GM23338 (cell line): ENCODE data around the gene NDOR1. TPM values are rescaled to one million over a fixed set of nuclear protein-coding genes. Genes with fewer than 3 reads are reported as not detected.

Experiments
- ATAC-seq: fragments of 200-7000 bp; cut with Tn5 transposase; 3 replicates; pipeline ENCODE4 v1.9.1; 2020
- DNase-seq: peaks from one replicate; pipeline ENCODE4 v3.0.0-alpha.2; 2015; ENCODE audit warnings: low spot score
- H2AFZ ChIP-seq: fragments of 200-600 bp; sonication (generic); 2 replicates; pipeline ENCODE4 v1.8.0; 2016; ENCODE audit warnings: antibody characterized with exemption, mild to moderate bottlenecking, moderate library complexity
- H3F3A ChIP-seq: fragments of 200-600 bp; sonication (generic); replicated peaks from 2 replicates; pipeline ENCODE4 v1.8.0; 2017; ENCODE audit warnings: antibody characterized with exemption, mixed run types, low read depth
- H3K27ac ChIP-seq: fragments of 200-600 bp; sonication (generic); 2 replicates; pipeline ENCODE4 v1.6.1; 2016; ENCODE audit warnings: low read depth
- H3K27me3 ChIP-seq: fragments of 200-600 bp; sonication (generic); 2 replicates; pipeline ENCODE4 v1.8.0; 2016; ENCODE audit warnings: mild to moderate bottlenecking, mixed run types, moderate library complexity; ENCODE audit not compliant: insufficient read depth
- H3K36me3 ChIP-seq: fragments of 200-600 bp; sonication (generic); 2 replicates; pipeline ENCODE4 v1.8.0; 2016; ENCODE audit warnings: mild to moderate bottlenecking; ENCODE audit not compliant: insufficient read depth
- H3K4me1 ChIP-seq: fragments of 200-600 bp; sonication (generic); 2 replicates; pipeline ENCODE4 v1.8.0; 2016; ENCODE audit warnings: mild to moderate bottlenecking, moderate library complexity; ENCODE audit not compliant: insufficient read depth
- H3K4me2 ChIP-seq: fragments of 200-600 bp; sonication (generic); 2 replicates; pipeline ENCODE4 v1.7.1; 2017; ENCODE audit warnings: mixed run types
- H3K4me3 ChIP-seq: fragments of 200-600 bp; sonication (generic); 2 replicates; pipeline ENCODE4 v1.6.1; 2016; ENCODE audit warnings: mixed run types
- H3K79me2 ChIP-seq: fragments of 200-600 bp; sonication (generic); replicated peaks from 2 replicates; pipeline ENCODE4 v1.8.0; 2017; ENCODE audit warnings: mild to moderate bottlenecking; ENCODE audit not compliant: insufficient read depth
- H3K9me2 ChIP-seq: fragments of 200-600 bp; sonication (generic); 2 replicates; pipeline ENCODE4 v1.8.0; 2017; ENCODE audit not compliant: insufficient read depth
- H4K20me1 ChIP-seq: fragments of 200-600 bp; sonication (generic); replicated peaks from 2 replicates; pipeline ENCODE4 v1.8.0; 2017; ENCODE audit warnings: mild to moderate bottlenecking; ENCODE audit not compliant: insufficient read depth
- H3K27ac Mint-ChIP-seq: 2 replicates; pipeline ENCODE4 v1.8.0; 2020; ENCODE audit warnings: inconsistent platforms, mild to moderate bottlenecking, moderate library complexity, mixed read lengths
- H3K27me3 Mint-ChIP-seq: 3 replicates; pipeline ENCODE4 v1.8.0; 2022; ENCODE audit warnings: low read depth, mild to moderate bottlenecking, moderate library complexity, mixed read lengths, inconsistent platforms; ENCODE audit not compliant: insufficient read depth, poor library complexity
- H3K36me3 Mint-ChIP-seq: 3 replicates; pipeline ENCODE4 v1.8.0; 2021; ENCODE audit warnings: low read depth, mild to moderate bottlenecking, inconsistent platforms, moderate library complexity, mixed read lengths
- H3K4me1 Mint-ChIP-seq: 3 replicates; pipeline ENCODE4 v1.8.0; 2020; ENCODE audit warnings: mild to moderate bottlenecking, inconsistent platforms, mixed read lengths
- H3K4me3 Mint-ChIP-seq: 3 replicates; pipeline ENCODE4 v1.8.0; 2021; ENCODE audit warnings: moderate library complexity, mild to moderate bottlenecking, inconsistent platforms, mixed read lengths
- H3K9me3 Mint-ChIP-seq: 3 replicates; pipeline ENCODE4 v1.8.0; 2020; ENCODE audit warnings: moderate library complexity, mild to moderate bottlenecking, inconsistent platforms, mixed read lengths
- EZH2 ChIP-seq: fragments of 200-600 bp; sonication (generic); IDR thresholded peaks from one replicate; pipeline ENCODE4 v1.8.0; 2017; ENCODE audit warnings: antibody characterized with exemption, mild to moderate bottlenecking, low read depth; ENCODE audit not compliant: unreplicated experiment
- EZH2phosphoT487 ChIP-seq: fragments of 200-600 bp; sonication (generic); IDR thresholded peaks from one replicate; pipeline ENCODE4 v1.8.1; 2018; ENCODE audit warnings: antibody characterized with exemption; ENCODE audit not compliant: unreplicated experiment
- JUNB ChIP-seq: IDR thresholded peaks from one replicate; pipeline ENCODE4 v1.6.1; 2016; ENCODE audit warnings: antibody characterized with exemption; ENCODE audit not compliant: unreplicated experiment
- NANOG ChIP-seq: IDR thresholded peaks from 2 replicates; pipeline ENCODE4 v1.6.1; 2016; ENCODE audit warnings: antibody characterized with exemption, borderline replicate concordance
- POLR2AphosphoS5 ChIP-seq: IDR thresholded peaks from 2 replicates; pipeline ENCODE4 v1.6.1; 2016; ENCODE audit warnings: antibody characterized with exemption, low read depth
- STAT1 ChIP-seq: IDR thresholded peaks from one replicate; pipeline ENCODE4 v1.6.1; 2016; ENCODE audit warnings: antibody characterized with exemption; ENCODE audit not compliant: unreplicated experiment
- ZNF114 ChIP-seq: fragments of 250-450 bp; sonication (Bioruptor Pico); IDR thresholded peaks from 2 replicates; pipeline ENCODE4 v1.5.0; 2020; ENCODE audit warnings: mild to moderate bottlenecking, moderate library complexity
- polyA plus RNA-seq: library from polyadenylated mRNA; unstranded; fragments of >200 nt; fragmentation: Nextera tagmentation; extraction: Ambion mirVana; gene quantifications from 2 replicates; pipeline ENCODE4 v1.2.1, GENCODE V29; 2016
- total RNA-seq: library from RNA; depleted of rRNA; stranded (reverse); fragments of >200 nt; shearing (Covaris generic); gene quantifications from 2 replicates; pipeline ENCODE4 v1.2.3, GENCODE V29; 2014
- TF ChIP-seq, protein P1 (sequence below): IDR thresholded peaks from 2 replicates; pipeline ENCODE4 v1.6.1; 2016; ENCODE audit warnings: antibody characterized with exemption
- TF ChIP-seq, protein P2 (sequence below), 2 experiments: fragments of 200-600 bp in 1 of 2; sonication (generic) in 1 of 2; conservative IDR thresholded peaks; 2 replicates each; pipeline versions ENCODE4 v1.5.1 to v1.6.1; 2016 to 2017; ENCODE audit warnings: antibody characterized with exemption in 2 of 2, low read depth in 2 of 2, mild to moderate bottlenecking in 2 of 2, moderate library complexity in 1 of 2

Gene NDOR1
- total and polyA plus RNA-seq, 2 experiments from 2014 or later: 19.4 to 38.1 TPM

- TF ChIP-seq, protein P1, sequence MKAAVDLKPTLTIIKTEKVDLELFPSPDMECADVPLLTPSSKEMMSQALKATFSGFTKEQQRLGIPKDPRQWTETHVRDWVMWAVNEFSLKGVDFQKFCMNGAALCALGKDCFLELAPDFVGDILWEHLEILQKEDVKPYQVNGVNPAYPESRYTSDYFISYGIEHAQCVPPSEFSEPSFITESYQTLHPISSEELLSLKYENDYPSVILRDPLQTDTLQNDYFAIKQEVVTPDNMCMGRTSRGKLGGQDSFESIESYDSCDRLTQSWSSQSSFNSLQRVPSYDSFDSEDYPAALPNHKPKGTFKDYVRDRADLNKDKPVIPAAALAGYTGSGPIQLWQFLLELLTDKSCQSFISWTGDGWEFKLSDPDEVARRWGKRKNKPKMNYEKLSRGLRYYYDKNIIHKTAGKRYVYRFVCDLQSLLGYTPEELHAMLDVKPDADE: no peak
- TF ChIP-seq EZH2phosphoT487 (no peak), POLR2AphosphoS5 (no peak), NANOG (no peak)
- TF ChIP-seq, protein P2, sequence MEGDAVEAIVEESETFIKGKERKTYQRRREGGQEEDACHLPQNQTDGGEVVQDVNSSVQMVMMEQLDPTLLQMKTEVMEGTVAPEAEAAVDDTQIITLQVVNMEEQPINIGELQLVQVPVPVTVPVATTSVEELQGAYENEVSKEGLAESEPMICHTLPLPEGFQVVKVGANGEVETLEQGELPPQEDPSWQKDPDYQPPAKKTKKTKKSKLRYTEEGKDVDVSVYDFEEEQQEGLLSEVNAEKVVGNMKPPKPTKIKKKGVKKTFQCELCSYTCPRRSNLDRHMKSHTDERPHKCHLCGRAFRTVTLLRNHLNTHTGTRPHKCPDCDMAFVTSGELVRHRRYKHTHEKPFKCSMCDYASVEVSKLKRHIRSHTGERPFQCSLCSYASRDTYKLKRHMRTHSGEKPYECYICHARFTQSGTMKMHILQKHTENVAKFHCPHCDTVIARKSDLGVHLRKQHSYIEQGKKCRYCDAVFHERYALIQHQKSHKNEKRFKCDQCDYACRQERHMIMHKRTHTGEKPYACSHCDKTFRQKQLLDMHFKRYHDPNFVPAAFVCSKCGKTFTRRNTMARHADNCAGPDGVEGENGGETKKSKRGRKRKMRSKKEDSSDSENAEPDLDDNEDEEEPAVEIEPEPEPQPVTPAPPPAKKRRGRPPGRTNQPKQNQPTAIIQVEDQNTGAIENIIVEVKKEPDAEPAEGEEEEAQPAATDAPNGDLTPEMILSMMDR (conservative IDR thresholded peaks at IDR 0.05; ENCODE audit: low read depth in 2 of 2): no peak
Measured at GRCh38 chr9:137218212-137218753, 12.8 kb downstream of the NDOR1 start (continued).

DNA sequence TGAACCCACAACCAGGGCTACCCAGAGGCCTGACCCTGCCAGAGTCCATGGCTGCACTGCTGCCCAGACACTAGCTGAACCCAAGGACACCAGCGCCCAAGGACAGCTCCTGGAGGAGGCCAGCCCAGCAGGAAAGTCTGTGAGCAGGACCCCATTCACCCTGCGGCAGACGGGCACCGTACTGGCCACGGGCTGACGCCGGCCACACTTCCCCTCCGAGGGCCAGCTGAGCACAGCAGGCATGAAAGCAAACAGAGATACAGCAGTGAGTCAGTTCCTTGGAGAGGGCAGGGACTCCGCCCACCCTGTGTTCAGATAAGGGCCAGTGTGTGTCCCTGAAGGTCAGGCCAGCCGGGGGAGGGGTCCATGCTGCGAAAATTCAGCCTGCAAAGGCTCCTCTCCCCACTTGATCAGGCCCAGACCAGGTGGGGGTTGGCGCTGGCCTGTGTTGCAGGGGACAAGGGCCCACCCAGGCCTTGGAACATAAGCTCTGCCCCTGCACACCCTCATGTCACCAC is 13.3 kb downstream of the NDOR1 start:
- Histone ChIP-seq H3K27me3 (peaks cover 9% of the 10 kb centered on the region; the same call in 1 of the 2 replicates), H3K4me2 (no peak overlapping the region), H3K9me2 (no peaks in the 10 kb centered on the region), H3K4me3 (no peak overlapping the region), H3F3A (0 out of 2 replicates have a peak, but pooled peaks cover 4% of the 10 kb centered on the region), H3K36me3 (no peaks in the 10 kb centered on the region), H4K20me1 (no peaks in the 10 kb centered on the region; the same call in 1 of the 2 replicates), H2AFZ (no peak overlapping the region), H3K27ac (no peak overlapping the region), H3K4me1 (peaks cover 3% of the 10 kb centered on the region; the same call in 1 of the 2 replicates), H3K79me2 (no peaks in the 10 kb centered on the region)
- H3K4me1 Mint-ChIP-seq: peaks cover 7% of the 10 kb centered on the region; the same call in 2 of the 3 replicates
- H3K9me3 Mint-ChIP-seq: no peaks in the 10 kb centered on the region
- H3K27ac Mint-ChIP-seq: no peak overlapping the region; the same call in 1 of the 2 replicates
- no peaks in the 10 kb centered on the region for H3K27me3 Mint-ChIP-seq
- DNase-seq (no peak), ATAC-seq (no peak)
- H3K36me3 Mint-ChIP-seq: no peaks in the 10 kb centered on the region; the same call in 2 of the 3 replicates
- H3K4me3 Mint-ChIP-seq: no peak overlapping the region
- TF ChIP-seq JUNB: no peak
- no peak for TF ChIP-seq EZH2
- TF ChIP-seq STAT1: no peak

GRCh38 chr9:137219757-137220316 is 14.3 kb downstream of the NDOR1 start:
- H3K4me3 Mint-ChIP-seq: no peak overlapping the region

More at GRCh38 chr9:137219757-137220316, 14.3 kb downstream of the NDOR1 start:
- H3K79me2 ChIP-seq: no peaks in the 10 kb centered on the region
- DNase-seq (no peak), ATAC-seq (no peak)
- peaks cover 3% of the 10 kb centered on the region; the same call in 1 of the 2 replicates for H3K4me1 ChIP-seq
- no peaks in the 10 kb centered on the region; the same call in 1 of the 2 replicates for H4K20me1 ChIP-seq
- no peaks in the 10 kb centered on the region; the same call in 2 of the 3 replicates for H3K36me3 Mint-ChIP-seq
- no peaks in the 10 kb centered on the region for H3K9me3 Mint-ChIP-seq
- H3K27ac ChIP-seq: no peak overlapping the region
- H3K27ac Mint-ChIP-seq: no peak overlapping the region
- 0 out of 2 replicates have a peak, but pooled peaks cover 9% of the 10 kb centered on the region for H3F3A ChIP-seq
- peaks cover 7% of the 10 kb centered on the region; the same call in 2 of the 3 replicates for H3K4me1 Mint-ChIP-seq
- H3K9me2 ChIP-seq: no peaks in the 10 kb centered on the region
- H3K27me3 Mint-ChIP-seq: no peaks in the 10 kb centered on the region
- H3K4me3 ChIP-seq: no peak overlapping the region
- no peak overlapping the region for H3K4me2 ChIP-seq
- H2AFZ ChIP-seq: no peak overlapping the region
- TF ChIP-seq ZNF114 (no peak), EZH2phosphoT487 (no peak)
- H3K36me3 ChIP-seq: no peaks in the 10 kb centered on the region
- H3K27me3 ChIP-seq: peaks cover 9% of the 10 kb centered on the region; the same call in 1 of the 2 replicates
